Measurements from ENCODE around the gene OR12D1.

GRCh38 chr6:29461021-29461814 lies 46.5 kb downstream of the OR12D1 start:
- TF ChIP-seq POLR2AphosphoS5 (IDR thresholded peaks at IDR 0.05; ENCODE audit: borderline replicate concordance, low read depth, low read length) (no peak), EZH2 (IDR thresholded peaks at IDR 0.05) (no peak), FOXP2 (optimal IDR thresholded peaks at IDR 0.05; ENCODE audit: control extremely low read depth, extremely low read length, insufficient read depth) (no peak)

All from SK-N-MC (cell line).